B cell (primary cell): Measurements from ENCODE around the gene COQ4.

Experiments
- CTCF ChIP-seq: fragments of 200-600 bp; IDR thresholded peaks from one replicate; pipeline ENCODE4 v1.8.0; 2022; ENCODE audit warnings: antibody characterized with exemption, mild to moderate bottlenecking
- EZH2 ChIP-seq: IDR thresholded peaks from 2 replicates; pipeline ENCODE4 v1.6.1; 2012; ENCODE audit warnings: borderline replicate concordance, low read depth, mild to moderate bottlenecking, moderate library complexity, low read length; ENCODE audit not compliant: insufficient read depth, poor library complexity, severe bottlenecking

- TF ChIP-seq CTCF: no peak
- TF ChIP-seq EZH2: no peak
These were observed 59.6 kb downstream of the COQ4 start for GRCh38 chr9:128382261-128382660.
